Endometrial microvascular endothelial cells (primary cell): ENCODE data around the gene OCSTAMP. TPM values are rescaled to one million over a fixed set of nuclear protein-coding genes. Genes with fewer than 3 reads are reported as not detected.

Experiments used
- in situ Hi-C: cut with HindIII; loops from 2 replicates; pipeline ENCODE4 v1.10.0; 2017; ENCODE audit warnings: low sequenced_read_pairs, low pct_unique_long_range_greater_than_20kb; ENCODE audit errors: inconsistent ontology term
- total RNA-seq: library from RNA; depleted of rRNA; stranded (reverse); fragments of >200 nt; gene quantifications from one replicate; pipeline ENCODE4 v1.2.3, GENCODE V29; 2015; ENCODE audit errors: inconsistent ontology term

The OCSTAMP gene
- total RNA-seq, 1 donor from 2014 or later = not detected

GRCh38 chr20:46575394-46575793 lies 24.9 kb upstream of the OCSTAMP start:
- in situ Hi-C loops = no loop called here

GRCh38 chr20:46573788-46574584 lies 23.5 kb upstream of the OCSTAMP start:
- in situ Hi-C loops = no loop called here

- in situ Hi-C loops = no loop called here
Measured at GRCh38 chr20:46573234-46573633, 22.8 kb upstream of the OCSTAMP start.

GRCh38 chr20:46572790-46573189 lies 22.3 kb upstream of the OCSTAMP start:
- in situ Hi-C loops = no loop called here

GRCh38 chr20:46572153-46572552 lies 21.7 kb upstream of the OCSTAMP start:
- in situ Hi-C loops = no loop called here

GRCh38 chr20:46571418-46571817 lies 21.0 kb upstream of the OCSTAMP start:
- in situ Hi-C loops = no loop called here

GRCh38 chr20:46570956-46571355 lies 20.5 kb upstream of the OCSTAMP start:
- in situ Hi-C loops = no loop called here

- in situ Hi-C loops = no loop called here
Measured at GRCh38 chr20:46569961-46570360, 19.5 kb upstream of the OCSTAMP start.

- in situ Hi-C loops = no loop called here
Measured at GRCh38 chr20:46568570-46569129, 18.2 kb upstream of the OCSTAMP start.

- in situ Hi-C loops = no loop called here
Measured at GRCh38 chr20:46566125-46566524, 15.7 kb upstream of the OCSTAMP start.

- in situ Hi-C loops = no loop called here
Measured at GRCh38 chr20:46564241-46564957, 13.9 kb upstream of the OCSTAMP start.

- in situ Hi-C loops = no loop called here
Measured at GRCh38 chr20:46563860-46564221, 13.4 kb upstream of the OCSTAMP start.

GRCh38 chr20:46563170-46563859 lies 12.9 kb upstream of the OCSTAMP start:
- in situ Hi-C loops = no loop called here

- in situ Hi-C loops = no loop called here
Measured at GRCh38 chr20:46562373-46563169, 12.1 kb upstream of the OCSTAMP start.

GRCh38 chr20:46562009-46562372 lies 11.5 kb upstream of the OCSTAMP start:
- in situ Hi-C loops = no loop called here

- in situ Hi-C loops = no loop called here
Measured at GRCh38 chr20:46559685-46560440, 9.4 kb upstream of the OCSTAMP start.

GRCh38 chr20:46559001-46559400 lies 8.5 kb upstream of the OCSTAMP start:
- in situ Hi-C loops = no loop called here

GRCh38 chr20:46558511-46558959 lies 8.1 kb upstream of the OCSTAMP start:
- in situ Hi-C loops = no loop called here
